Fibroblast of lung (primary cell): ENCODE results near the gene ZNF211. TPM values are rescaled to one million over a fixed set of nuclear protein-coding genes. Genes with fewer than 3 reads are reported as not detected.

ENCODE experiments used
- DNase-seq, 2 donors: peaks; one replicate each; pipeline versions ENCODE4 v3.0.0 to v3.0.0-alpha.2; 2010; ENCODE audit warnings: low read depth in 2 of 2
- H2AFZ ChIP-seq: 2 replicates; pipeline ENCODE4 v1.5.1; 2012; ENCODE audit warnings: low read length, control low read depth, inconsistent platforms
- H3K27ac ChIP-seq: 2 replicates; pipeline ENCODE4 v1.5.1; 2011; ENCODE audit warnings: low read length, control low read depth; ENCODE audit not compliant: insufficient read depth
- H3K27me3 ChIP-seq: 2 replicates; pipeline ENCODE4 v1.5.1; 2011; ENCODE audit warnings: mild to moderate bottlenecking, low read length; ENCODE audit not compliant: control insufficient read depth, insufficient read depth
- H3K36me3 ChIP-seq: 2 replicates; pipeline ENCODE4 v1.5.1; 2011; ENCODE audit warnings: low read length; ENCODE audit not compliant: control insufficient read depth, insufficient read depth
- H3K4me1 ChIP-seq: 2 replicates; pipeline ENCODE4 v1.5.1; 2011; ENCODE audit warnings: low read length; ENCODE audit not compliant: control insufficient read depth, insufficient read depth; ENCODE audit errors: extremely low read depth
- H3K4me2 ChIP-seq: 2 replicates; pipeline ENCODE4 v1.5.1; 2011; ENCODE audit warnings: low read length, control low read depth; ENCODE audit not compliant: insufficient read depth; ENCODE audit errors: extremely low read depth
- H3K4me3 ChIP-seq, 4 experiments: fragments of 200-600 bp in 1 of 4; sonication (generic) in 1 of 4; replicated peaks in 1 of 4; 2 replicates each; pipeline ENCODE4 v1.5.1; 2011 to 2016; ENCODE audit warnings: low read length in 4 of 4, low read depth in 3 of 4, mild to moderate bottlenecking in 3 of 4, control low read depth in 2 of 4, inconsistent platforms in 1 of 4, mixed read lengths in 1 of 4; ENCODE audit not compliant: insufficient read depth in 1 of 4; ENCODE audit errors: control extremely low read depth in 1 of 4
- H3K79me2 ChIP-seq: 2 replicates; pipeline ENCODE4 v1.5.1; 2012; ENCODE audit warnings: mild to moderate bottlenecking, low read length, inconsistent platforms; ENCODE audit not compliant: control insufficient read depth, insufficient read depth
- H3K9ac ChIP-seq: 2 replicates; pipeline ENCODE4 v1.5.1; 2011; ENCODE audit warnings: mild to moderate bottlenecking, low read length, control low read depth; ENCODE audit not compliant: insufficient read depth
- H3K9me3 ChIP-seq: 2 replicates; pipeline ENCODE4 v1.5.1; 2012; ENCODE audit warnings: low read depth, low read length; ENCODE audit not compliant: control insufficient read depth, insufficient read depth
- H4K20me1 ChIP-seq: 2 replicates; pipeline ENCODE4 v1.5.1; 2011; ENCODE audit warnings: low read length; ENCODE audit not compliant: control insufficient read depth, insufficient read depth; ENCODE audit errors: extremely low read depth
- EZH2 ChIP-seq: IDR thresholded peaks from 2 replicates; pipeline ENCODE4 v1.5.1; 2012; ENCODE audit warnings: low read length, control low read depth, mild to moderate bottlenecking; ENCODE audit errors: missing control alignments
- polyA plus RNA-seq, 2 donors: library from polyadenylated mRNA; depleted of rRNA in 1 of 2; stranded (reverse) in 1 of 2; unstranded in 1 of 2; fragments of >200 nt; gene quantifications; 2 replicates each; pipeline ENCODE4 v1.2.1, GENCODE V29; 2011 to 2012; ENCODE audit warnings: missing spikeins in 1 of 2
- total RNA-seq: library from RNA; depleted of rRNA; stranded (reverse); fragments of >200 nt; gene quantifications from 2 replicates; pipeline ENCODE4 v1.2.1, GENCODE V29; 2014
- TF ChIP-seq, protein P1 (sequence below), 2 donors: IDR thresholded peaks in 1 of 2; conservative IDR thresholded peaks in 1 of 2; 1 replicate in 1 of 2; 2 replicates in 1 of 2; pipeline ENCODE4 v1.5.1; 2011 to 2012; ENCODE audit warnings: low read length in 2 of 2, control low read depth in 1 of 2, inconsistent platforms in 1 of 2, low read depth in 1 of 2, mild to moderate bottlenecking in 1 of 2

ZNF211 gene
- total and polyA plus RNA-seq, 2 donors (not counting 1 experiment from before 2014, with no cell fraction given), result 9.1 to 16.8 TPM

GRCh38 chr19:57620673-57621348 lies 12.2 kb upstream of the ZNF211 start:
- H3K27me3 ChIP-seq, result no peaks in the 10 kb centered on the region
- H3K27ac ChIP-seq, result no peak overlapping the region
- H3K4me3 ChIP-seq, result no peak overlapping the region
- peak; percentile 21 to 47 for DNase-seq
- H3K4me1 ChIP-seq, result no peaks in the 10 kb centered on the region
- H3K9ac ChIP-seq, result no peak overlapping the region
- peaks cover 20% of the 10 kb centered on the region for H3K9me3 ChIP-seq
- H4K20me1 ChIP-seq, result no peaks in the 10 kb centered on the region
- H2AFZ ChIP-seq, result no peak overlapping the region
- no peak overlapping the region for H3K4me2 ChIP-seq
- peaks cover 20% of the 10 kb centered on the region for H3K36me3 ChIP-seq
- peaks cover 52% of the 10 kb centered on the region for H3K79me2 ChIP-seq
- TF ChIP-seq, protein P1, sequence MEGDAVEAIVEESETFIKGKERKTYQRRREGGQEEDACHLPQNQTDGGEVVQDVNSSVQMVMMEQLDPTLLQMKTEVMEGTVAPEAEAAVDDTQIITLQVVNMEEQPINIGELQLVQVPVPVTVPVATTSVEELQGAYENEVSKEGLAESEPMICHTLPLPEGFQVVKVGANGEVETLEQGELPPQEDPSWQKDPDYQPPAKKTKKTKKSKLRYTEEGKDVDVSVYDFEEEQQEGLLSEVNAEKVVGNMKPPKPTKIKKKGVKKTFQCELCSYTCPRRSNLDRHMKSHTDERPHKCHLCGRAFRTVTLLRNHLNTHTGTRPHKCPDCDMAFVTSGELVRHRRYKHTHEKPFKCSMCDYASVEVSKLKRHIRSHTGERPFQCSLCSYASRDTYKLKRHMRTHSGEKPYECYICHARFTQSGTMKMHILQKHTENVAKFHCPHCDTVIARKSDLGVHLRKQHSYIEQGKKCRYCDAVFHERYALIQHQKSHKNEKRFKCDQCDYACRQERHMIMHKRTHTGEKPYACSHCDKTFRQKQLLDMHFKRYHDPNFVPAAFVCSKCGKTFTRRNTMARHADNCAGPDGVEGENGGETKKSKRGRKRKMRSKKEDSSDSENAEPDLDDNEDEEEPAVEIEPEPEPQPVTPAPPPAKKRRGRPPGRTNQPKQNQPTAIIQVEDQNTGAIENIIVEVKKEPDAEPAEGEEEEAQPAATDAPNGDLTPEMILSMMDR (conservative IDR thresholded peaks at IDR 0.05 in 1 of 2, IDR thresholded peaks at IDR 0.05 in 1 of 2; ENCODE audit: low read depth in 1 of 2, low read length in 2 of 2), result no peak
- no peak for TF ChIP-seq EZH2

- H3K4me1 ChIP-seq, result no peaks in the 10 kb centered on the region
- no peak overlapping the region for H3K4me2 ChIP-seq
- H3K27ac ChIP-seq, result no peak overlapping the region
- DNase-seq, result no peak
- H3K9me3 ChIP-seq, result peaks cover 18% of the 10 kb centered on the region
- H3K4me3 ChIP-seq, result no peak overlapping the region
- H3K36me3 ChIP-seq, result peaks cover 13% of the 10 kb centered on the region
- peaks cover 30% of the 10 kb centered on the region for H3K79me2 ChIP-seq
- H3K27me3 ChIP-seq, result no peaks in the 10 kb centered on the region
- no peak for TF ChIP-seq EZH2
- TF ChIP-seq, protein P1 (conservative IDR thresholded peaks at IDR 0.05 in 1 of 2, IDR thresholded peaks at IDR 0.05 in 1 of 2; ENCODE audit: low read depth in 1 of 2, low read length in 2 of 2), result no peak
- H4K20me1 ChIP-seq, result no peaks in the 10 kb centered on the region
- no peak overlapping the region for H2AFZ ChIP-seq
- H3K9ac ChIP-seq, result no peak overlapping the region
Observed at GRCh38 chr19:57623091-57623490, 9.9 kb upstream of the ZNF211 start.

GRCh38 chr19:57633832-57634131 lies 814 bp downstream of the ZNF211 start:
- Histone ChIP-seq H3K27ac (peak overlapping the region; percentile 71), H4K20me1 (no peaks in the 10 kb centered on the region), H3K4me1 (no peaks in the 10 kb centered on the region), H3K4me2 (peak overlapping the region; percentile 85), H3K9ac (peak overlapping the region; percentile 74), H3K36me3 (peaks cover 4% of the 10 kb centered on the region), H3K79me2 (no peaks in the 10 kb centered on the region), H3K4me3 (peak overlapping the region; percentile 78 to 96 (median 90)), H3K27me3 (no peaks in the 10 kb centered on the region), H2AFZ (peak overlapping the region; percentile 88), H3K9me3 (no peaks in the 10 kb centered on the region)
- no peak for DNase-seq
- TF ChIP-seq EZH2, result no peak
- TF ChIP-seq, protein P1 (conservative IDR thresholded peaks at IDR 0.05 in 1 of 2, IDR thresholded peaks at IDR 0.05 in 1 of 2; ENCODE audit: low read depth in 1 of 2, low read length in 2 of 2), result no peak
